IPS-20b (cell line): ENCODE results near the gene COL27A1.
"Not testable (repeated sequence)": the region's sequence is repeated elsewhere in the genome, so short reads cannot be mapped to it uniquely, and the experiment has no call there.

Experiments
- H3K27ac ChIP-seq: one replicate; pipeline ENCODE4 v1.5.1; 2013; ENCODE audit warnings: low read length
- H3K27me3 ChIP-seq: 2 replicates; pipeline ENCODE4 v1.6.1; 2013; ENCODE audit warnings: mild to moderate bottlenecking, low read length, inconsistent platforms; ENCODE audit not compliant: insufficient read depth
- H3K36me3 ChIP-seq: 2 replicates; pipeline ENCODE4 v1.6.1; 2013; ENCODE audit warnings: low read depth, mild to moderate bottlenecking, inconsistent platforms, low read length, moderate library complexity; ENCODE audit not compliant: insufficient read depth
- H3K4me1 ChIP-seq: 2 replicates; pipeline ENCODE4 v1.6.1; 2013; ENCODE audit warnings: mild to moderate bottlenecking, control low read depth, inconsistent platforms, low read length, moderate library complexity; ENCODE audit not compliant: insufficient read depth
- H3K4me3 ChIP-seq: 2 replicates; pipeline ENCODE4 v1.5.1; 2013; ENCODE audit warnings: mild to moderate bottlenecking, low read length, inconsistent platforms
- H3K9ac ChIP-seq: 2 replicates; pipeline ENCODE4 v1.6.1; 2013; ENCODE audit warnings: low read depth, mild to moderate bottlenecking, inconsistent platforms, low read length, moderate library complexity
- H3K9me3 ChIP-seq: 2 replicates; pipeline ENCODE4 v1.6.1; 2013; ENCODE audit warnings: mild to moderate bottlenecking, low read depth, low read length, inconsistent platforms; ENCODE audit not compliant: insufficient read depth

The COL27A1 gene

DNA sequence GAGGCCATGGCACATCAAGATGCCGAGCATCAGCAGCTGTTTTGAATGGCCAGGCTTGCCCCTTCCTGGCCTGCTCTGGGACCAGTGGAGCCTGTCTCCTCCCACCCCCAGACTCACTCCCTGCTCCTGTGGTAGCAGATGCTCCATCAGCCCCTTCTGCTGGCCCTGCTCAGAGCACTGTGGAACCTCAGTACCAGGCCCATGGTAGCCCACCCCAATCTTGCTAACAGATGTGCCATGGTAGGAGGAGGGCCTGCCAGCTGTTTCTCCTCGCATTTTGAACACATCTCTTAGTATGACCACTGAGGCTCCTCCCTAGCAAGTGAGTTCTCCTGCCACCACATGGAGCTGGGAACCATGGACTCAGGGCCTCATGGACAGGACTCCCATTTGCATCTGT lies 29.5 kb downstream of the COL27A1 start:
- Histone ChIP-seq H3K9ac (no peak overlapping the region), H3K36me3 (no peaks in the 10 kb centered on the region; the same call in 1 of the 2 replicates), H3K4me1 (no peaks in the 10 kb centered on the region), H3K27ac (no peak overlapping the region), H3K27me3 (no peaks in the 10 kb centered on the region), H3K4me3 (no peak overlapping the region), H3K9me3 (peaks cover 4% of the 10 kb centered on the region; the same call in 1 of the 2 replicates)

DNA sequence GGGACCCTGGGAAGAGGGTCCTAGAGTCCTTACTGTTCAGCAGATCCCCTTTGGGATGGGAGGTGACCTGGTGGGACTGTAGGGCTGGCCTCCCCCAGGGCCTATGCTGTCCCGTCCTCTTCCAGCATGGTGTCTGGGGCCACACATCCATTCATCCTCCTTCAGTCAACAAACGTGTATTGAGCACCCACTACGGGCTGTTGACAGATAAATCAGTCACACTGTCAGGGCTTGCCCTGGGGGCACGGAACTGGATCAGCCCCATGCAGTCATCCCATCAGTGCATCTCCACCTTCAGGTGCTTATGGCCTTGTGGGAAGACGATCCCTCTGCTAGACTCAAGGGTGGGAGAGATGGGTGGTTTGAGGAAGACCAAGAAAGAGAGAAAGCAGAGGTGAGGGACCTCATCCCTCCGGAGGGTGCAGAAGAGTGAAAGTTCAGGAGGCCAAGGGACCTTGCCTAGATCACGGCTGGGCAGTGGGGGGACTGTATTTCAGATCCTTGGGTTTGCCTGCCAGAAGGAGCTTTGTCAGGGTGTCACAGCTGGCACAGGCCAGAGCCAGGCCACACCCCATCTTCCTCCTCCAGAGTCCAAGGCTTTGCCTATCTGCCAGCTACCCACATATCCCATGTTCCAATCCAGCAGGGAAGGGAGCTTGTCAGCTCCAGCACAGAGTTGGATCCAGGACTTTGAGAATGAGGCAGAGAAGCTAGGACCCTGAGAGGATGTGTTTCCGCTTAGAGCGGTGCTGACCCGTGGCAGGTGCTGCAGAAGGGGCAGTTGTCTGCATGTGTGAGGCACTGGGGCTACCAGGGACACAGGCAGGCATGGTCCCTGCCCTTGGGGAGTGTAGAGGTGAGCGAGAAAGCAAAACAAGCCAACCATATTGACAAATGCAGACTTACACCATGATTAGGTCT lies 30.5 kb downstream of the COL27A1 start:
- no peaks in the 10 kb centered on the region for H3K4me1 ChIP-seq

DNA sequence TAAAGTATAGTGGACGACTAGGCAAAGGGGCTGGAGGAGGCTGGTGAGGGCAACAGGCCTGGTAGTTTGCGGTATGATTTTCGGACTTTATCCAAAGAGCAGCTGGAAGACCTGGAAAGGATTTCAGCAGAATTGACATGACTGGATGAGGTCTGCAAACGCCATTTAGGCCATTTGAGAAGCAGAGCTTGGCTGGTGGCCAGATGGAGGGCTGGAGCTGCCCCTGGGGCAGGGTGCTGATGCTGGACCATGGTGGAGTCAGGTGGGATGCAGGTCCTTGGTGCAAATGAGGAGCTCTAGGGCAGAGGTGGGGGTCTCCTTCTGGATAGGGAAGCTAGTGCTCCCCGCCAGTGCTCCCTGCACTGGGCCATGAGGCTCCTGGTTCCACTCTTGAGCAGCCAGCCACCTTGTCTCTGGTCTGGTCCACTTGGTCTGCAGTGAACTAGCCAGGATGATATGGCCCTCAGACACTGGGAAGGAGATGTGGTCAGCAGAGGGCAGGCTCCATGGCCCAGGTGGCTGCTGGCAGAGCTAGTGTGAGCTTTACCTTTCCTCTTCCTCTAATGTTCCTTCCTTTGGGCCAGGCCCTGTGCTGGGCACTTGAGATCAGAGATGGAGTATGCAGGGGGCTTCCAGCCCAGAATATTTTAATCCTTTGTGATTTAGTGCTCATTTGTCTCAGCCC lies 31.4 kb downstream of the COL27A1 start:
- no peak overlapping the region for H3K4me3 ChIP-seq
- peaks cover 10% of the 10 kb centered on the region; the same call in 1 of the 2 replicates for H3K9me3 ChIP-seq
- no peak overlapping the region for H3K27ac ChIP-seq
- no peaks in the 10 kb centered on the region for H3K4me1 ChIP-seq
- no peak overlapping the region for H3K9ac ChIP-seq
- no peaks in the 10 kb centered on the region; the same call in 1 of the 2 replicates for H3K36me3 ChIP-seq
- H3K27me3 ChIP-seq = no peaks in the 10 kb centered on the region

More for the DNA sequence above, 30.5 kb downstream of the COL27A1 start:
- no peak overlapping the region for H3K9ac ChIP-seq
- H3K27ac ChIP-seq = no peak overlapping the region
- no peaks in the 10 kb centered on the region for H3K27me3 ChIP-seq
- H3K4me3 ChIP-seq = no peak overlapping the region
- no peaks in the 10 kb centered on the region; the same call in 1 of the 2 replicates for H3K36me3 ChIP-seq
- H3K9me3 ChIP-seq = peaks cover 10% of the 10 kb centered on the region; the same call in 1 of the 2 replicates

DNA sequence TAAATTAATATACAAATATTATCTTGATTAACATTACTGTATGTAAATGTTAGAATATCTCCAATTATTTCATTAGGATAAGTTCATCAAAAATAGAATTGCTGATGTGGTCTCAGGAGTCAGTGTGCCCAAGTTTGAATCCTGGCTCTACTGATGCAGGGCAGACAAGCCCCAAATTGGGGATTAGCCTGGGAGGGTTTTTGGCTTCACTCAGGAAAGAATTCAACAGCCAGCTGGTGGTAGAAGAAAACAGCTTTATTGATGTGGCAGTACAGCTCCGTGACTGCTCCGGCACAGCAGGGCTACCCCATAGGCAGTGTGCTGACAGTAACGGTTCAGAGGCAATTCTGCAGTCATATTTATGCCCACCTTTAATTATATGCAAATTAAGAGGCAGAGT lies 32.5 kb downstream of the COL27A1 start:
- H3K4me3 ChIP-seq = no peak overlapping the region
- H3K27me3 ChIP-seq = no peaks in the 10 kb centered on the region
- no peaks in the 10 kb centered on the region; the same call in 1 of the 2 replicates for H3K36me3 ChIP-seq
- H3K4me1 ChIP-seq = no peaks in the 10 kb centered on the region
- H3K9ac ChIP-seq = no peak overlapping the region
- no peak overlapping the region for H3K27ac ChIP-seq
- H3K9me3 ChIP-seq = peaks cover 10% of the 10 kb centered on the region; the same call in 1 of the 2 replicates

DNA sequence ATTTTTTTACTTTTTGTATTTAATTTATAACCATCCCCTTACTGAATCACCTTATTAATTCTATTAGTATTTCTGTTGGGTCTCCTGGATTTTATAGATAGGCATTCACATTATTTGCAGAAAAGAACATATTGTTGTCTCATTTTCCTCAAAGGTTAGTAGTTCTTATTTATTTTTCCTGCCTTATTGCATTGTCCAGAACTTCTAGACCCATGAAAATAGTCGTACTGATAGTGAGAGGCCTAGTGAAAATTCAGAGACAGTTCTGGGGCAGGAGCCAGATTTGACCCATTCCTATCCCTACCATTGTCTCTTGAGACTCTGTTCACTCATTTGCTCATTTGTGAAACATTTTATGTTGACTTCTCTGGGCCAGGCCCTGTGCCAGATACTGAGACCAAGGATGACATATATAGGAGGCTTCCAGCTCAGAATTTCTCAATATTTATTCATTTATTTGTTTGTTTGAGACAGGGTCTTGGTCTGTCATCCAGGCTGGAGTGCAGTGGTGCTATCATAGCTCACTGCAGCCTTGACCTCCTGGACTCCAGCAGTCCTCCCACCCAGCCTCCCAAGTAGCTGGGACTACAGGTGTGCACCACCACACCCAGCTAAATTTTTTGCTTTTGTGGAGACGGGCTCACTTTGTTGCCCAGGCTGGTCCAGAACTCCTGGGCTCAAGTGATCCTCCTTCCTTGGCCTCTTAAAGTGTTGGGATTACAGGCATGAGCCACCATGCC lies 34.7 kb downstream of the COL27A1 start:
- Histone ChIP-seq H3K27me3 (no peaks in the 10 kb centered on the region), H3K27ac (no peak overlapping the region), H3K4me1 (no peaks in the 10 kb centered on the region), H3K9me3 (peaks cover 10% of the 10 kb centered on the region; the same call in 1 of the 2 replicates), H3K36me3 (no peaks in the 10 kb centered on the region; the same call in 1 of the 2 replicates), H3K4me3 (no peak overlapping the region), H3K9ac (no peak overlapping the region)

DNA sequence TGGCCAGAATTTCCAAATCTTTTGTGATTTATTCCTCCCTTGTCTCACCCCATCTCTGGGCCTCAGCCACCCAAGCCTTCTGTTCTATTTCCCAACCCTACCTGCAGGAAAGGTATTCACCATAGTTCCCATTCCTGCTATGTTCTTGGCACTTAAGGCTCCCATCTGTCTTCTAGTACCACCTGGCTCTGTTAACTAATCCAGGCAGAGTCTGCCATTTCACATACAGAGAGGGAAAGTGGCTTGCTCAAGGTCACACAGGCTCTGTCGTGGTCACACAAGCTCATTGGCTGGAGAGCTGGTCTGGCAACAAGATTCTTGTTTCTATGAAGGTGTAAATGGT lies 35.2 kb downstream of the COL27A1 start:
- Histone ChIP-seq H3K36me3 (no peaks in the 10 kb centered on the region; the same call in 1 of the 2 replicates), H3K4me3 (no peak overlapping the region), H3K27me3 (no peaks in the 10 kb centered on the region), H3K9me3 (peaks cover 10% of the 10 kb centered on the region; the same call in 1 of the 2 replicates), H3K4me1 (no peaks in the 10 kb centered on the region), H3K9ac (no peak overlapping the region), H3K27ac (no peak overlapping the region)

DNA sequence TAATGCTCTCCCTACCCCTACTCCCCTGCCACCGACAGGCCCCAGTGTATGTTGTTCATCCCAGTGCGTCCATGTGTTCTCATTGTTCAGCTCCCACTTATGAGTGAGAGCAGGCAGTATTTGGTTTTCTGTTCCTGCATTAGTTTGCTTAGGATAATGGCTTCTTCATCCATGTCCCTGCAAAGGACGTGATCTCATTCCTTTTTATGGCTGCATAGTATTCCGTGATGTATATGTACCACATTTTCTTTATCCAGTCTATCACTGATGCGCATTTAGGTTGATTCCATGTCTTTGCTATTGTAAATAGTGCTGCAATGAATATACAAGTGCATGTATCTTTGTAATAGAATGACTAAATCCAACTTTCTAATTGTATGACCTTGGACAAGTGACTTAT lies 36.1 kb downstream of the COL27A1 start:
- H3K4me1 ChIP-seq, H3K27me3 ChIP-seq, H3K27ac ChIP-seq, H3K9me3 ChIP-seq, H3K4me3 ChIP-seq, H3K36me3 ChIP-seq, H3K9ac ChIP-seq: not testable (repeated sequence)

DNA sequence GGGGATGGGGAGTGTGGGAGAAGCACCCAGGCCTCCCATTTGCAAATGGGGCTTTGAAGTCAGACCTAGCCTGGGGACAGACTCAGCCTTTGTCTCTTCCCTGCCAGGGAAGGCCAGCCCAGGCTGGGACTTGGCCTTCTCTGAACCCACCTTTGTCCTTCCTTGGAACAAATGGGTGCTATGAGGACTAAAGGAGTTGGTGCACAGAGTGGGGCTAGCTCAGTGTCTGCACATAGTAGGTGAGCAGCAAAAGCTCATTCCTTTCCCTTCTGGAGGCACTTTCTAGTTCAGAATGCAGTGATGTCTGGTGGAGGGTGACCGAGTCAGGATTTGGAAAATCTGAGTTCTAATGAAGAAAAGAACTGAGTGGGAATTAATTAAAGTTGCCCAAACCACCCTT lies 37.2 kb downstream of the COL27A1 start:
- no peak overlapping the region for H3K4me3 ChIP-seq
- peaks cover 5% of the 10 kb centered on the region; the same call in 1 of the 2 replicates for H3K36me3 ChIP-seq
- H3K27ac ChIP-seq = no peak overlapping the region
- H3K9me3 ChIP-seq = peaks cover 10% of the 10 kb centered on the region; the same call in 1 of the 2 replicates
- H3K4me1 ChIP-seq = no peaks in the 10 kb centered on the region
- no peaks in the 10 kb centered on the region for H3K27me3 ChIP-seq
- H3K9ac ChIP-seq = no peak overlapping the region

DNA sequence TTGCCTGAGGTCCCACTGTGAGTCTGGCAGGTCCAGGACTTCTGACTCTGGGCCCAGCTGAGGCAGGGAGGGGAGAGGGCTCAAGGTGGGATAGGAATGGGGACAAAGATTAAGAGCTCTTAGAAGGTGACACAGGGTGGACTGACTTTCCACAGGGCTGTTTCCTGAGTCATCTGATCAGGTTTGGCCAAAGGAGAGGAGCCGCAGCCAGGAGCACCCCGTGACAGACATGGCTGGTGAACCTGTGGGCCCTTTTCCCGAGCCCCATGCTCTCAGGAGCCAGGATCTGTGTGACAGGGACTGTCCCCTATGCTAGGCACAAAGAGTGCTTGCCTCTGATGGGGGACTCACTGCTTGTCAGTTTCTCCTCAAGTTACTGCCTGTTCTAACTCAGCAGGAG lies 37.8 kb downstream of the COL27A1 start:
- no peaks in the 10 kb centered on the region for H3K4me1 ChIP-seq
- H3K36me3 ChIP-seq = peaks cover 5% of the 10 kb centered on the region; the same call in 1 of the 2 replicates
- no peak overlapping the region for H3K9ac ChIP-seq
- no peak overlapping the region for H3K27ac ChIP-seq
- peaks cover 10% of the 10 kb centered on the region; the same call in 1 of the 2 replicates for H3K9me3 ChIP-seq
- H3K4me3 ChIP-seq = no peak overlapping the region
- H3K27me3 ChIP-seq = no peaks in the 10 kb centered on the region

DNA sequence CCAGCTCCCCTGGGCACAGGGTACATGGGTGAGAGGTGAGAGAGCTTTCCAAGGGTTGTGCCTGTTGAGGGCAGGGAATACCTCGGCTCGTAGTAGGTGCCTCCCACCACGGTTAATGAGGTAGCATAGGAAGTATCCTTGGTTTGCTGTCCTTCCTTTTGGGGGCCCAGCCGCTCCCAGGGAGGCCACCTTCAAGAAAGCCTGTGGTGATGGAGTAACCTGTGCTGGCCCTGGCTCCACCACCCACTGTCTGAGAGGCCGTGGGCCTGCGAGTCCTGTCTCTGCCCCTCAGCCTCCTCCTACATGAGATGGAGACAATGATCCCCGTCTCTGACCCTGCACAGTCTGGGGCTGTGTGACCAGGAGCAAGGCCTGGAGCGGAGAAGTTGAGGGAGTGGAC lies 40.8 kb downstream of the COL27A1 start:
- no peak overlapping the region for H3K27ac ChIP-seq
- H3K9me3 ChIP-seq = no peaks in the 10 kb centered on the region
- H3K4me1 ChIP-seq = no peaks in the 10 kb centered on the region
- no peak overlapping the region for H3K4me3 ChIP-seq
- no peak overlapping the region for H3K9ac ChIP-seq
- no peaks in the 10 kb centered on the region for H3K27me3 ChIP-seq
- peaks cover 5% of the 10 kb centered on the region; the same call in 1 of the 2 replicates for H3K36me3 ChIP-seq

DNA sequence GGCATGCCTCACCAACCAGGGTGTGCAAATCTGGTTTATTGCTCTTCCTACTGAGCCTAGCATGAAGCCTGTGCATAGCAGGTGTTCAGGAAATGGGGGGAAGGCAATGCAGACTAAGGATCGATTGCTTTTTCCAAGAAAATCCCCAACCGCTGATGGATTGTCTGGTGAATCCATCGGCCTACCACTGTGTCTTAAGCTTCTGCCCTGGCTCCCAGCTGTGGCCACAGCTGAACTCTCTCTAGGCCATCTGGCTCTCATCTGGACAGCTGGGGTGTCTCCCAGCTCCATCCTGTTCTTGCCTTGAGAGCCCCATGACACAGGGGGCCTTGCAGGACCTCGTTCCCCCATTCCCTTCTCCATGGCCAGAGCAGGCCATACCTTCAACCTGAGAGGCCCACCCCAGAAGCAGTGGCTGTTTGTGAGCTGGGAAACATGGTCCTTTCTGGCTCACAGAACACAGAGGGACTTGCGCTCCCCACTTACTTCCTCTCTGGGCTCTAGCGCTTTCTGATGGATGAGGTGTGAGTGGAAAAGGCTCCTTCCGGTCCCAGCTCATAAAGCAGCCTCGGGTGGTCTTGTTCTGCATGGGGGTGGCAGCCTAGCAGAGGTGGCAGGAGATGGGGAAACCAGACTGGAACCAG lies 41.8 kb downstream of the COL27A1 start:
- H3K4me3 ChIP-seq = no peak overlapping the region
- no peaks in the 10 kb centered on the region for H3K9me3 ChIP-seq
- no peaks in the 10 kb centered on the region for H3K4me1 ChIP-seq
- peaks cover 5% of the 10 kb centered on the region; the same call in 1 of the 2 replicates for H3K36me3 ChIP-seq
- no peaks in the 10 kb centered on the region for H3K27me3 ChIP-seq
- H3K27ac ChIP-seq = no peak overlapping the region
- H3K9ac ChIP-seq = no peak overlapping the region
